ENCODE data around the gene LRMDA.

LRMDA gene

DNA sequence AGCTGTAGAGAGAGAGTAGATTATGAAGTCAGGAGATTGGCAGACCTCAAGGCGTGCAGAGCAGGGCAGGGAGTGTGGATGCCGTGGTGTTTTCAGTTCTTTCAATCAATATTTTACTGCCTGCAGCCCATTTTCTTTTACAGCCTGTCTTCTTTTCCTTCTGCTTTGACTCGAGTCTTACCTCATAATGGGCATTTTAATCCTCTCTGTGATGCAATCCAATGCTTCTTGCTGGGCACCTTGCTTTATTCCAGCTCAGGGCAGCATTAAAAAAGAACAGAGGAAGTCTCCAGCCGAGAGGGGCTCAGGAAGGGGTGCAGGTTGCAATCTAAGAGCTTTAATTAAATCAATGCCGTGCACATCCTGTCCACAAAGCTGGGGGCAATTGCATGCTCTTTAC is 839.0 kb downstream of the LRMDA start:
- Histone ChIP-seq H3K4ac (ENCODE audit: low read depth in 1 of 2, low read length in 2 of 2) (no peak overlapping the region), H2BK15ac (ENCODE audit: low read depth, poor library complexity, severe bottlenecking) (no peak overlapping the region), H3K4me3 (ENCODE audit: insufficient read depth in 1 of 2, low read depth in 1 of 2, low read length in 2 of 2) (no peak overlapping the region), H3K4me1 (ENCODE audit: control insufficient read depth, insufficient read depth, low read depth, low read length) (no peaks in the 10 kb centered on the region), H2BK12ac (ENCODE audit: low read length in 2 of 2) (no peak overlapping the region), H3K14ac (ENCODE audit: low read length in 2 of 2) (no peak overlapping the region), H2AK5ac (ENCODE audit: low read length, severe bottlenecking) (no peak overlapping the region), H2BK5ac (ENCODE audit: low read depth, low read length, poor library complexity, severe bottlenecking) (no peak overlapping the region), H3K4me2 (ENCODE audit: low read length, poor library complexity, severe bottlenecking) (no peak overlapping the region), H3K79me1 (replicated peaks; ENCODE audit: low read length, poor library complexity, severe bottlenecking) (no peaks in the 10 kb centered on the region), H3K18ac (ENCODE audit: low read depth in 1 of 2, low read length in 2 of 2) (no peak overlapping the region), H3K23ac (ENCODE audit: low read length in 2 of 2) (no peak overlapping the region), H4K8ac (ENCODE audit: low read length) (no peak overlapping the region), H3K27ac (ENCODE audit: low read length, poor library complexity, severe bottlenecking) (no peak overlapping the region), H2AFZ (ENCODE audit: low read depth, low read length) (no peak overlapping the region), H2BK120ac (ENCODE audit: low read depth, low read length) (no peak overlapping the region), H3K27me3 (ENCODE audit: control insufficient read depth in 1 of 2, insufficient read depth in 1 of 2, low read length in 2 of 2) (no peaks in the 10 kb centered on the region), H3K36me3 (ENCODE audit: control insufficient read depth in 1 of 2, insufficient read depth in 2 of 2, low read depth in 1 of 2, low read length in 2 of 2) (no peaks in the 10 kb centered on the region), H4K91ac (ENCODE audit: low read length) (no peak overlapping the region), H3K9ac (ENCODE audit: low read length) (no peak overlapping the region), H3K9me3 (ENCODE audit: control insufficient read depth, low read length) (peaks cover 25% of the 10 kb centered on the region)
- 82% methylated on average over 5 of the region's 5 CpGs for WGBS
- DNase-seq, result no peak

DNA sequence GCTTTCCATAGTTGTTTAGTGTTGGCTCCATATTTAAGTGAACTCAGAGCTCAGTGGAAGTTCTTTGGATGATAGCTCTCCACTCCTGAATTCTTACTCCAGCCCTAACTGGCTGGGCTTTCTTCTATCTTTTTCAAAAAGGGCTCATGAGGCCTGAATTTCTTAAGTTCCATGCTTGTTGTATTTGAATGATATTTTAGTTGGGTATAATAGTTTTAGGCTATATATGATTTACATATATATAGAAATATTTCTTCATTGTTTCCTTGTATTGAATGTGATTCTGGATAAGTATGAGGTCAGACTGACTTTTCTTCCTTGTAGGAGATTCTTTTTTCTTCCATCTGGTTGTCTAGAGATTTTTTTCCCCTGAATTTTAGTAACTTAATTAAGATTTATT is 843.5 kb downstream of the LRMDA start:
- no peak overlapping the region for H3K23ac ChIP-seq (ENCODE audit: low read length in 2 of 2)

DNA sequence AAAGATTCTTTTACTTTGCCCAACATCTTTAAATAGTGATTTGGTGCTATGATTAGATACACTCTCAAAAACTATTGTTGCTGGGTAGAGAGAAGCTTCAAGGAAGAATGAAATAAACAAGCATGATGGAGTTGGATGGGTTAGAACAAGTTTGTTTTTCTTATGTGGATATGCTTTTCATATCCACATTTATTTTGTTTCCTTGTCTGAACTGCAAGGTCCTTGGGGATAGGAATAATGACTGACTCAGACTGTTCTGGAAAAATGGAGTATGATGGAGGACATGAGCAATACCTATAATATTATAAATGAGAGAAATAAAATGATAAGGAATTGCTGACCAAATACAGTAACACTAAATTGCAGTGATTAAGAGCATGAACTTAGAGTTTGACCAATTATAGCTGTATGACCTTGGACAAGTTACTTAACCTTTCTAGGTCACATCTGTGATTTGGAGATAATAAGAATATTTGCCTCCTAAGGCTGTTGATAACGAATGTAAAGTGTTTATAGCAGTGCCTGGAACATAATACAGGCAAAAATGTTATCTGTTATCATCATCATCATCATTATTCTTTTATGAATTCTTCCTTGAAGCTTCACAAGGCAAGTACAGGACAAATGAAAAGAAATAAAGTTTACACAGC is 847.5 kb downstream of the LRMDA start:
- Histone ChIP-seq H3K27ac (ENCODE audit: low read length, poor library complexity, severe bottlenecking) (no peak overlapping the region), H3K4ac (ENCODE audit: low read depth in 1 of 2, low read length in 2 of 2) (no peak overlapping the region)

More for the DNA sequence above, 843.5 kb downstream of the LRMDA start:
- Histone ChIP-seq H2BK12ac (ENCODE audit: low read length in 2 of 2) (no peak overlapping the region), H3K27ac (ENCODE audit: low read length, poor library complexity, severe bottlenecking) (no peak overlapping the region), H2BK120ac (ENCODE audit: low read depth, low read length) (no peak overlapping the region), H3K79me1 (replicated peaks; ENCODE audit: low read length, poor library complexity, severe bottlenecking) (no peaks in the 10 kb centered on the region), H3K18ac (ENCODE audit: low read depth in 1 of 2, low read length in 2 of 2) (no peak overlapping the region), H2BK15ac (ENCODE audit: low read depth, poor library complexity, severe bottlenecking) (no peak overlapping the region), H4K91ac (ENCODE audit: low read length) (no peak overlapping the region), H3K4ac (ENCODE audit: low read depth in 1 of 2, low read length in 2 of 2) (no peak overlapping the region), H3K4me2 (ENCODE audit: low read length, poor library complexity, severe bottlenecking) (no peak overlapping the region), H4K8ac (ENCODE audit: low read length) (no peak overlapping the region), H3K9ac (ENCODE audit: low read length) (no peak overlapping the region), H2AFZ (ENCODE audit: low read depth, low read length) (no peak overlapping the region), H3K4me1 (ENCODE audit: control insufficient read depth, insufficient read depth, low read depth, low read length) (no peaks in the 10 kb centered on the region), H3K4me3 (ENCODE audit: insufficient read depth in 1 of 2, low read depth in 1 of 2, low read length in 2 of 2) (peak overlapping the region in 1 of 2 experiments; percentile 27), H3K9me3 (ENCODE audit: control insufficient read depth, low read length) (peaks cover 37% of the 10 kb centered on the region), H2BK5ac (ENCODE audit: low read depth, low read length, poor library complexity, severe bottlenecking) (no peak overlapping the region), H3K14ac (ENCODE audit: low read length in 2 of 2) (no peak overlapping the region), H3K27me3 (ENCODE audit: control insufficient read depth in 1 of 2, insufficient read depth in 1 of 2, low read length in 2 of 2) (no peaks in the 10 kb centered on the region), H2AK5ac (ENCODE audit: low read length, severe bottlenecking) (no peak overlapping the region), H3K36me3 (ENCODE audit: control insufficient read depth in 1 of 2, insufficient read depth in 2 of 2, low read depth in 1 of 2, low read length in 2 of 2) (no peaks in the 10 kb centered on the region)
- DNase-seq, result no peak

DNA sequence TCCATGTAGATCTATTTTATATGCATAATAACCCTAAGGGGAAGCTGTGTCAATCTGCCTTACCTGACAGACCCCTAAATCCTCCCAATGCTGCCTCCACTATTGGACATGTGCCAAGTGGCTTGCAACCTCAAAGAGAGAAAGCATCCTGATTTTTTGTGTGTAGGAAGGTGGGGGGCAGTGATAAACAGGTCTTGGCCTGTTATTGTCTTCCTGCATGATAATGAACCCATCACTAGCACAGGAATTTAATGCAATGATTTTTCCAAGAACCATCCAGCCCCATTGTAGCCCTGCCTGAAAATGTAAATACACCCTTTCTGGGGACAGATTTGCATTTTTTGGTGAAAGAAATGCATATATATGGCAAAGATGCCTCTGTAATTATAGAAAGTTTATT is 850.2 kb downstream of the LRMDA start:
- Histone ChIP-seq H2AK5ac (ENCODE audit: low read length, severe bottlenecking) (peak overlapping the region; percentile 89), H3K4me2 (ENCODE audit: low read length, poor library complexity, severe bottlenecking) (no peak overlapping the region)

More for the DNA sequence above, 847.5 kb downstream of the LRMDA start:
- no peak overlapping the region for H3K4me2 ChIP-seq (ENCODE audit: low read length, poor library complexity, severe bottlenecking)
- H3K18ac ChIP-seq (ENCODE audit: low read depth in 1 of 2, low read length in 2 of 2), result no peak overlapping the region
- no peak overlapping the region for H4K8ac ChIP-seq (ENCODE audit: low read length)
- no peaks in the 10 kb centered on the region for H3K36me3 ChIP-seq (ENCODE audit: control insufficient read depth in 1 of 2, insufficient read depth in 2 of 2, low read depth in 1 of 2, low read length in 2 of 2)
- H2BK5ac ChIP-seq (ENCODE audit: low read depth, low read length, poor library complexity, severe bottlenecking), result no peak overlapping the region
- H2AFZ ChIP-seq (ENCODE audit: low read depth, low read length), result no peak overlapping the region
- no peak overlapping the region for H3K14ac ChIP-seq (ENCODE audit: low read length in 2 of 2)
- H3K23ac ChIP-seq (ENCODE audit: low read length in 2 of 2), result no peak overlapping the region
- no peak overlapping the region for H3K4me3 ChIP-seq (ENCODE audit: insufficient read depth in 1 of 2, low read depth in 1 of 2, low read length in 2 of 2)
- H3K9me3 ChIP-seq (ENCODE audit: control insufficient read depth, low read length), result peaks cover 30% of the 10 kb centered on the region
- H3K4me1 ChIP-seq (ENCODE audit: control insufficient read depth, insufficient read depth, low read depth, low read length), result no peaks in the 10 kb centered on the region
- no peak for DNase-seq
- no peak overlapping the region for H2BK120ac ChIP-seq (ENCODE audit: low read depth, low read length)
- H3K79me1 ChIP-seq (replicated peaks; ENCODE audit: low read length, poor library complexity, severe bottlenecking), result no peaks in the 10 kb centered on the region
- H2BK15ac ChIP-seq (ENCODE audit: low read depth, poor library complexity, severe bottlenecking), result no peak overlapping the region
- H2AK5ac ChIP-seq (ENCODE audit: low read length, severe bottlenecking), result no peak overlapping the region
- no CpG with 5 or more reads among the region's 1 CpG for WGBS
- H2BK12ac ChIP-seq (ENCODE audit: low read length in 2 of 2), result no peak overlapping the region
- H4K91ac ChIP-seq (ENCODE audit: low read length), result no peak overlapping the region
- peak overlapping the region; percentile 16 for H3K9ac ChIP-seq (ENCODE audit: low read length)
- H3K27me3 ChIP-seq (ENCODE audit: control insufficient read depth in 1 of 2, insufficient read depth in 1 of 2, low read length in 2 of 2), result no peaks in the 10 kb centered on the region

More for the DNA sequence above, 850.2 kb downstream of the LRMDA start:
- Histone ChIP-seq H2BK120ac (ENCODE audit: low read depth, low read length) (no peak overlapping the region), H3K27ac (ENCODE audit: low read length, poor library complexity, severe bottlenecking) (peak overlapping the region; percentile 91), H3K9ac (ENCODE audit: low read length) (no peak overlapping the region), H4K91ac (ENCODE audit: low read length) (no peak overlapping the region), H2BK12ac (ENCODE audit: low read length in 2 of 2) (peak overlapping the region in 1 of 2 experiments; percentile 85), H4K8ac (ENCODE audit: low read length) (no peak overlapping the region), H2BK15ac (ENCODE audit: low read depth, poor library complexity, severe bottlenecking) (no peak overlapping the region), H3K23ac (ENCODE audit: low read length in 2 of 2) (no peak overlapping the region), H2AFZ (ENCODE audit: low read depth, low read length) (no peak overlapping the region), H3K27me3 (ENCODE audit: control insufficient read depth in 1 of 2, insufficient read depth in 1 of 2, low read length in 2 of 2) (no peaks in the 10 kb centered on the region), H3K4ac (ENCODE audit: low read depth in 1 of 2, low read length in 2 of 2) (peak overlapping the region in 1 of 2 experiments; percentile 44), H3K36me3 (ENCODE audit: control insufficient read depth in 1 of 2, insufficient read depth in 2 of 2, low read depth in 1 of 2, low read length in 2 of 2) (no peaks in the 10 kb centered on the region), H3K18ac (ENCODE audit: low read depth in 1 of 2, low read length in 2 of 2) (peak overlapping the region in 1 of 2 experiments; percentile 88), H2BK5ac (ENCODE audit: low read depth, low read length, poor library complexity, severe bottlenecking) (peak overlapping the region; percentile 81), H3K14ac (ENCODE audit: low read length in 2 of 2) (peak overlapping the region in 1 of 2 experiments; percentile 53), H3K9me3 (ENCODE audit: control insufficient read depth, low read length) (peaks cover 8% of the 10 kb centered on the region), H3K79me1 (replicated peaks; ENCODE audit: low read length, poor library complexity, severe bottlenecking) (no peaks in the 10 kb centered on the region), H3K4me1 (ENCODE audit: control insufficient read depth, insufficient read depth, low read depth, low read length) (no peaks in the 10 kb centered on the region), H3K4me3 (ENCODE audit: insufficient read depth in 1 of 2, low read depth in 1 of 2, low read length in 2 of 2) (no peak overlapping the region)
- no peak for DNase-seq

Data from mesenchymal stem cell (in vitro differentiated cells and primary cell).